Heart left ventricle (tissue), 16 donors: ENCODE measurements around the gene DIP2C. TPM values are rescaled to one million over a fixed set of nuclear protein-coding genes. Genes with fewer than 3 reads are reported as not detected.

Experiments used
- ATAC-seq, 4 donors: fragments of 200-7000 bp; cut with Tn5 transposase; one replicate each; pipeline ENCODE4 v1.9.1; 2020 to 2022; ENCODE audit warnings: moderate library complexity in 4 of 4, mild to moderate bottlenecking in 3 of 4, moderate number of reproducible peaks in 1 of 4
- DNase-seq, 5 donors: peaks; one replicate each; pipeline ENCODE4 v3.0.0-alpha.2; 2020
- H3K27ac ChIP-seq, 12 donors: fragments of 200-600 bp; sonication (generic) in 4 of 12; one replicate each; pipeline versions ENCODE4 v1.5.0 to v1.8.0; 2016 to 2022; ENCODE audit warnings: mild to moderate bottlenecking in 2 of 12
- H3K27me3 ChIP-seq, 9 donors: fragments of 200-600 bp; sonication (generic) in 2 of 9; one replicate each; pipeline versions ENCODE4 v1.5.1 to v1.8.0; 2016 to 2022; ENCODE audit warnings: mild to moderate bottlenecking in 3 of 9
- H3K36me3 ChIP-seq, 9 donors: fragments of 200-600 bp; sonication (generic) in 2 of 9; one replicate each; pipeline versions ENCODE4 v1.5.0 to v1.8.0; 2018 to 2022; ENCODE audit warnings: mild to moderate bottlenecking in 2 of 9
- H3K4me1 ChIP-seq, 12 donors: fragments of 200-600 bp; sonication (generic) in 4 of 12; one replicate each; pipeline versions ENCODE4 v1.5.0 to v1.8.0; 2016 to 2022; ENCODE audit warnings: mild to moderate bottlenecking in 3 of 12
- H3K4me3 ChIP-seq, 12 donors: fragments of 200-600 bp; sonication (generic) in 4 of 12; one replicate each; pipeline versions ENCODE4 v1.5.0 to v1.8.0; 2017 to 2022; ENCODE audit warnings: mild to moderate bottlenecking in 9 of 12, moderate library complexity in 4 of 12
- H3K9me3 ChIP-seq, 12 donors: fragments of 200-600 bp; sonication (generic) in 4 of 12; one replicate each; pipeline versions ENCODE4 v1.5.0 to v1.8.0; 2016 to 2022; ENCODE audit warnings: mild to moderate bottlenecking in 1 of 12
- POLR2A ChIP-seq, 2 donors: fragments of 450-650 bp; IDR thresholded peaks; one replicate each; pipeline ENCODE4 v1.6.1; 2017; ENCODE audit warnings: antibody characterized with exemption in 2 of 2, mild to moderate bottlenecking in 2 of 2, moderate library complexity in 2 of 2
- WGBS, 4 donors: extraction: QIAGEN DNeasy Blood & Tissue Kit in 2 of 4; methylation state at CpG; one replicate each; pipeline versions ENCODE4 v1.1.5 to v1.1.7; 2013 to 2018; 5-methylcytosine and 5-hydroxymethylcytosine counted together
- intact Hi-C, 10 donors: fragments of 100-400 bp; cut with DNase I; formaldehyde crosslinking; loops; one replicate each; pipeline versions ENCODE4 v1.11.1 to v1.14.2; 2022
- polyA plus RNA-seq, 2 donors: library from polyadenylated mRNA; stranded (reverse); fragments of 200-250 nt; gene quantifications; one replicate each; pipeline ENCODE4 v1.2.3, GENCODE V29; 2013
- total RNA-seq, 9 donors: library from RNA; depleted of rRNA in 2 of 9; stranded (reverse); fragments of >200 nt in 2 of 9; fragmentation: NEBNext Ultra II Directional in 3 of 9; extraction: Animal tissue kit (Norgen Biotek cat#: 25700) in 3 of 9; gene quantifications; one replicate each; pipeline versions ENCODE4 v1.1.0 to v1.2.4, GENCODE V29; 2016 to 2023
- TF ChIP-seq, protein P1 (sequence below), 12 donors: fragments of 200-600 bp; sonication (generic) in 4 of 12; IDR thresholded peaks; one replicate each; pipeline versions ENCODE4 v1.5.0 to v1.8.0; 2018 to 2022; ENCODE audit warnings: antibody characterized with exemption in 12 of 12, mild to moderate bottlenecking in 5 of 12
- donor health status: ischemic (EF 13 %, LVEDD 7.1; RV severe dilation, severe dysfunction).
- donor health status: healthy with polysubstance abuse.
- donor health status: DM: no; HTN: yes; CAD: no.
- donor health status: DM: no; HTN: no; CAD: no.
- donor health status: ischemic (EF 25% LVEDD 6.9; RV normal size, moderate dysfunction).
- donor health status: ischemic (EF 25% LVEDD 5.7; RV mildly dilated, moderate dysfunction).
- donor health status: healthy.
- donor health status: DM: yes; HTN: yes; CAD: no.
- donor health status: ischemic (EF 35%, LVEDD 5.7; RV mildly dilated, moderate dysfunction).
- donor health status: nonischemic (EF 11% LVEDD 7.7; RV severe dilation, severe dysfunction).
- donor health status: DM: yes; HTN: yes; CAD: no.
- donor health status: PGD.
- donor health status: ischemic (EF 29% LVEDD 5.4; RV normal size, mild dysfunction).
- donor health status: nonischemic (EF 23%, LVEDD 6.1; RV moderate dilation, normal function).

Gene DIP2C
- total and polyA plus RNA-seq, 11 donors = 7.4 to 43.1 (median 28.5) TPM

- Histone ChIP-seq H3K27me3 (no peaks in the 10 kb centered on the region), H3K4me1 (peaks cover 0 to 3% (median 0%) of the 10 kb centered on the region in 12 donors), H3K36me3 (peaks cover 0 to 100% (median 88%) of the 10 kb centered on the region in 9 donors), H3K9me3 (no peaks in the 10 kb centered on the region), H3K27ac (no peak overlapping the region), H3K4me3 (no peak overlapping the region)
- TF ChIP-seq POLR2A (IDR thresholded peaks at IDR 0.05) = no peak
- TF ChIP-seq, protein P1, sequence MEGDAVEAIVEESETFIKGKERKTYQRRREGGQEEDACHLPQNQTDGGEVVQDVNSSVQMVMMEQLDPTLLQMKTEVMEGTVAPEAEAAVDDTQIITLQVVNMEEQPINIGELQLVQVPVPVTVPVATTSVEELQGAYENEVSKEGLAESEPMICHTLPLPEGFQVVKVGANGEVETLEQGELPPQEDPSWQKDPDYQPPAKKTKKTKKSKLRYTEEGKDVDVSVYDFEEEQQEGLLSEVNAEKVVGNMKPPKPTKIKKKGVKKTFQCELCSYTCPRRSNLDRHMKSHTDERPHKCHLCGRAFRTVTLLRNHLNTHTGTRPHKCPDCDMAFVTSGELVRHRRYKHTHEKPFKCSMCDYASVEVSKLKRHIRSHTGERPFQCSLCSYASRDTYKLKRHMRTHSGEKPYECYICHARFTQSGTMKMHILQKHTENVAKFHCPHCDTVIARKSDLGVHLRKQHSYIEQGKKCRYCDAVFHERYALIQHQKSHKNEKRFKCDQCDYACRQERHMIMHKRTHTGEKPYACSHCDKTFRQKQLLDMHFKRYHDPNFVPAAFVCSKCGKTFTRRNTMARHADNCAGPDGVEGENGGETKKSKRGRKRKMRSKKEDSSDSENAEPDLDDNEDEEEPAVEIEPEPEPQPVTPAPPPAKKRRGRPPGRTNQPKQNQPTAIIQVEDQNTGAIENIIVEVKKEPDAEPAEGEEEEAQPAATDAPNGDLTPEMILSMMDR (IDR thresholded peaks at IDR 0.05) = no peak
- intact Hi-C loops = no loop called here
- ATAC-seq (no peak), DNase-seq (no peak)
- 96 to 98% (median 97%) methylated on average over 9 of the region's 9 CpGs for WGBS, 4 donors
Measured at GRCh38 chr10:246431-246830, 443.0 kb downstream of the DIP2C start.

- WGBS, 4 donors = 92 to 95% (median 94%) methylated on average over 7 of the region's 7 CpGs
- ATAC-seq (no peak), DNase-seq (no peak)
- peaks cover 0 to 100% (median 88%) of the 10 kb centered on the region in 9 donors for H3K36me3 ChIP-seq
- H3K4me1 ChIP-seq = peaks cover 0 to 8% (median 0%) of the 10 kb centered on the region in 12 donors
- no peak overlapping the region for H3K4me3 ChIP-seq
- H3K27me3 ChIP-seq = no peaks in the 10 kb centered on the region
- H3K9me3 ChIP-seq = no peaks in the 10 kb centered on the region
- H3K27ac ChIP-seq = no peak overlapping the region
- intact Hi-C loops = no loop called here
- no peak for TF ChIP-seq POLR2A (IDR thresholded peaks at IDR 0.05)
- TF ChIP-seq, protein P1 (IDR thresholded peaks at IDR 0.05) = no peak
Measured at GRCh38 chr10:244227-244626, 445.2 kb downstream of the DIP2C start.

DNA sequence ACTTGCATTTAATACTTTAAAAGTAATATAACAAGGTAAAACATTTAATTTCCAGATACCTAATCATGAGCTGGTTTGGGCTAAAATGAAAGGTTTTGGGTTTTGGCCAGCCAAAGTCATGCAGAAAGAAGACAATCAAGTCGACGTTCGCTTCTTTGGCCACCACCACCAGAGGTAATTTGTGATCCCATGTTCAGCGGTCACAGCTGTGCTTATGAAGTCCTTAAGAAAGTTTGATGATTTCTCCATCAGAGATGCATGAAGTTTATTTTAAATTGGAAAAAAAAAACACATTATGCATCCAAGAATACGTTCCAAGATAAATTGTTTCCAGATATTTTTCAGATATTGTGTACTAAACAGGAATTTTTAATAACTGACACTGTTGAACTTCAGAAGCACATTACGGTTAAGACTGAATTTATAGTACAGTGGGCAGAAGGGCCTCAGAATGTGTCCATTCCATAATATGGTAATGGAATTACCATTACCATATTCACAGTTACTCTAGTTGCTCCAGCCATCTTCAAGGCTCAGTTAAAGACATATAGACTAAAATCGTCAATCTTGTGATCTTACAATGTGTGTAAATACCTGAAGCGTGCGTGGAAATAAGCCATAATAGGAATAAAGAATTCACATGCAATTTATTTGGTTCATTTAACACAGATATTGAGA lies 447.4 kb downstream of the DIP2C start:
- Histone ChIP-seq H3K4me3 (no peak overlapping the region), H3K27ac (no peak overlapping the region), H3K9me3 (no peaks in the 10 kb centered on the region), H3K36me3 (peaks cover 0 to 100% (median 87%) of the 10 kb centered on the region in 9 donors), H3K4me1 (peaks cover 0 to 8% (median 0%) of the 10 kb centered on the region in 12 donors), H3K27me3 (no peaks in the 10 kb centered on the region)
- intact Hi-C loops = no loop called here
- ATAC-seq (no peak), DNase-seq (no peak)
- WGBS, 4 donors = 86 to 88% (median 87%) methylated on average over 9 of the region's 9 CpGs
- TF ChIP-seq, protein P1 (IDR thresholded peaks at IDR 0.05) = no peak
- TF ChIP-seq POLR2A (IDR thresholded peaks at IDR 0.05) = no peak

DNA sequence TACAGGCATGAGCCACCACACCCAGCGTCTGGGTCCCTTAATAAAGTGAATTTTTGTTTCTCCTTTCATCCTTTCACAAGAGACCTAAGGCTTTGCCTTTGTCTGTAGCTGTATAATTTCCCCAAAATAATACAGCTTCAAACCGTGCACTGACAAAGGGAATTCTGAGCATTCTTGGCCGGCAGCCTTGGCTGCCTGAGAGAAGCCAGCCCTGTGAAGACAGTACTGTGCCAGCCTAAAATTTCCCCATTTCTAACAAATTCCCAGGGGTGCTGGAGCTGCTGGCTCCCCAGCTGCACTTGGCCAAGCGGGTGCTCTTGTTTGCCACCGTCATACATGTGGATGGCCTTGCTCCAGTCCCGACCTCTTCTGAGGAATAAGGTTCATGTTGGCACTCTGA lies 448.0 kb downstream of the DIP2C start:
- Histone ChIP-seq H3K9me3 (no peaks in the 10 kb centered on the region), H3K4me1 (peaks cover 0 to 8% (median 0%) of the 10 kb centered on the region in 12 donors), H3K36me3 (peaks cover 0 to 100% (median 86%) of the 10 kb centered on the region in 9 donors), H3K4me3 (no peak overlapping the region), H3K27me3 (no peaks in the 10 kb centered on the region), H3K27ac (peak overlapping the region in 1 of 12 donors; percentile 13)
- TF ChIP-seq, protein P1 (IDR thresholded peaks at IDR 0.05) = no peak
- TF ChIP-seq POLR2A (IDR thresholded peaks at IDR 0.05) = no peak
- DNase-seq = no peak
- peak in 3 of 4 donors; percentile 26 to 65 (median 44) for ATAC-seq
- intact Hi-C loops = no loop called here
- WGBS, 4 donors = 69 to 82% (median 75%) methylated on average over 6 of the region's 6 CpGs
